Fibroblast of lung (primary cell): ENCODE results near the gene OR10D3.

Experiments used
- EZH2 ChIP-seq: IDR thresholded peaks from 2 replicates; pipeline ENCODE4 v1.5.1; 2012; ENCODE audit warnings: low read length, control low read depth, mild to moderate bottlenecking; ENCODE audit errors: missing control alignments
- TF ChIP-seq, protein P1 (sequence below), 2 donors: IDR thresholded peaks in 1 of 2; conservative IDR thresholded peaks in 1 of 2; 1 replicate in 1 of 2; 2 replicates in 1 of 2; pipeline ENCODE4 v1.5.1; 2011 to 2012; ENCODE audit warnings: low read length in 2 of 2, control low read depth in 1 of 2, inconsistent platforms in 1 of 2, low read depth in 1 of 2, mild to moderate bottlenecking in 1 of 2

DNA sequence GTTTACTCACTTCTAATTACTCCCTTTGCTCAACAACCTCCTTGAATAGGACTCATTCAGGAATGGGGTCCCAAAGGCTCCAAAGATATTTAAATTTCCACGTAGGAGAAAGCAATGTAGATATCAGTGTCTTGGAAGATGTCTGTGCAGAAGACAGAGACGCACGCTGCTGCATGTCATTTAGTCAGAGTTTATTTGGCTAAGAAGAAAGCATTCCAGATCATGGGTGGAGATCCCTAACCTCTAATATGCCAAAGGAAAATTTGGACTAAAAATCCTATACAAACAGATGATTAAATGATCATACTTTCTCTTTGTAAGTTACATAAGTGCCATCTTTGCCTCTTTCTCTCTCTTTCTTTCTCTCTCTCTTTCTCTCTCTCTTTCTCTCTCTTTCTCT is at the start of gene OR10D3:
- TF ChIP-seq, protein P1, sequence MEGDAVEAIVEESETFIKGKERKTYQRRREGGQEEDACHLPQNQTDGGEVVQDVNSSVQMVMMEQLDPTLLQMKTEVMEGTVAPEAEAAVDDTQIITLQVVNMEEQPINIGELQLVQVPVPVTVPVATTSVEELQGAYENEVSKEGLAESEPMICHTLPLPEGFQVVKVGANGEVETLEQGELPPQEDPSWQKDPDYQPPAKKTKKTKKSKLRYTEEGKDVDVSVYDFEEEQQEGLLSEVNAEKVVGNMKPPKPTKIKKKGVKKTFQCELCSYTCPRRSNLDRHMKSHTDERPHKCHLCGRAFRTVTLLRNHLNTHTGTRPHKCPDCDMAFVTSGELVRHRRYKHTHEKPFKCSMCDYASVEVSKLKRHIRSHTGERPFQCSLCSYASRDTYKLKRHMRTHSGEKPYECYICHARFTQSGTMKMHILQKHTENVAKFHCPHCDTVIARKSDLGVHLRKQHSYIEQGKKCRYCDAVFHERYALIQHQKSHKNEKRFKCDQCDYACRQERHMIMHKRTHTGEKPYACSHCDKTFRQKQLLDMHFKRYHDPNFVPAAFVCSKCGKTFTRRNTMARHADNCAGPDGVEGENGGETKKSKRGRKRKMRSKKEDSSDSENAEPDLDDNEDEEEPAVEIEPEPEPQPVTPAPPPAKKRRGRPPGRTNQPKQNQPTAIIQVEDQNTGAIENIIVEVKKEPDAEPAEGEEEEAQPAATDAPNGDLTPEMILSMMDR (conservative IDR thresholded peaks at IDR 0.05 in 1 of 2, IDR thresholded peaks at IDR 0.05 in 1 of 2; ENCODE audit: low read depth in 1 of 2, low read length in 2 of 2): no peak
- no peak for TF ChIP-seq EZH2
